ENCODE results near the gene CIPC. TPM values are rescaled to one million over a fixed set of nuclear protein-coding genes. Genes with fewer than 3 reads are reported as not detected.

Gene CIPC
- total RNA-seq, 1 experiment from 2014 or later, result 7.8 TPM

GRCh38 chr14:77119851-77120250, 21.8 kb downstream of the CIPC start:
- no peak for DNase-seq (ENCODE audit: low read depth)
- in situ Hi-C loops (cut with HindIII; ENCODE audit: low pct_unique_long_range_greater_than_20kb, low sequenced_read_pairs), result no loop called here

- DNase-seq (ENCODE audit: low read depth), result no peak
- in situ Hi-C loops (cut with HindIII; ENCODE audit: low pct_unique_long_range_greater_than_20kb, low sequenced_read_pairs), result no loop called here
Measured at GRCh38 chr14:77120771-77121743, 23.0 kb downstream of the CIPC start.

DNA sequence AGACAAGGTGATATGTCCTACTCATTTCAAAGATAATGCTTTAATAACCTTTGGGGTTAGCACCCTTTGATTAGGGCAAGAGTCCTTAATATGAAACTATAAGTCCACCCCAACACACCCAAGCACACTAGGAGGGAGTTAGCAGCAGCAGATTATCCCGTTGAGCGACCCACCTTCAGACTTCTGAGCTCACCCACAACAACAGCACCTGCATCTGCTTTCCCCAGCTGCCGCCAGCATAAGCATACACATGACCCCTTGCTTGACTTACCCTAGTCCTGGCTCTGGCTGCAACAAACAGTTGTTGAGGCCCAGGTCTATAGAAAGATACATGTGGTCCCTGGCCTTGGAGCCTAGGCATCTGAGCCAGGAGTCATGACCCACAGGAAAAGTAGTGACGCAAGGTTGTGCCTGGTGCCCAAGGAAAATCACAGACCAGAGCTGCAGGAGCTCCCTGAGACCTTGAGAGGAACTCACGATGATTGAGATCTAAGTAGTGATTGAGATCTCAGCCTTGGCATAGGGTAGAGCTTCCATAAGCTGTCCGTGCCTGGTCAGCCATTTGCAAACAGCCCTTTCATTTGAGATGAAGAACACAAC, 24.6 kb downstream of the CIPC start:
- DNase-seq (ENCODE audit: low read depth), result no peak
- in situ Hi-C loops (cut with HindIII; ENCODE audit: low pct_unique_long_range_greater_than_20kb, low sequenced_read_pairs), result no loop called here

GRCh38 chr14:77123381-77124325, 25.6 kb downstream of the CIPC start:
- in situ Hi-C loops (cut with HindIII; ENCODE audit: low pct_unique_long_range_greater_than_20kb, low sequenced_read_pairs), result no loop called here
- no peak for DNase-seq (ENCODE audit: low read depth)

- no peak for DNase-seq (ENCODE audit: low read depth)
- in situ Hi-C loops (cut with HindIII; ENCODE audit: low pct_unique_long_range_greater_than_20kb, low sequenced_read_pairs), result no loop called here
Measured at GRCh38 chr14:77124345-77125280, 26.6 kb downstream of the CIPC start.

GRCh38 chr14:77125281-77125801, 27.3 kb downstream of the CIPC start:
- DNase-seq (ENCODE audit: low read depth), result no peak
- in situ Hi-C loops (cut with HindIII; ENCODE audit: low pct_unique_long_range_greater_than_20kb, low sequenced_read_pairs), result no loop called here

- in situ Hi-C loops (cut with HindIII; ENCODE audit: low pct_unique_long_range_greater_than_20kb, low sequenced_read_pairs), result no loop called here
- no peak for DNase-seq (ENCODE audit: low read depth)
Measured at GRCh38 chr14:77125823-77126325, 27.8 kb downstream of the CIPC start.

- no peak for DNase-seq (ENCODE audit: low read depth)
- in situ Hi-C loops (cut with HindIII; ENCODE audit: low pct_unique_long_range_greater_than_20kb, low sequenced_read_pairs), result no loop called here
Measured at GRCh38 chr14:77126461-77126990, 28.5 kb downstream of the CIPC start.

DNA sequence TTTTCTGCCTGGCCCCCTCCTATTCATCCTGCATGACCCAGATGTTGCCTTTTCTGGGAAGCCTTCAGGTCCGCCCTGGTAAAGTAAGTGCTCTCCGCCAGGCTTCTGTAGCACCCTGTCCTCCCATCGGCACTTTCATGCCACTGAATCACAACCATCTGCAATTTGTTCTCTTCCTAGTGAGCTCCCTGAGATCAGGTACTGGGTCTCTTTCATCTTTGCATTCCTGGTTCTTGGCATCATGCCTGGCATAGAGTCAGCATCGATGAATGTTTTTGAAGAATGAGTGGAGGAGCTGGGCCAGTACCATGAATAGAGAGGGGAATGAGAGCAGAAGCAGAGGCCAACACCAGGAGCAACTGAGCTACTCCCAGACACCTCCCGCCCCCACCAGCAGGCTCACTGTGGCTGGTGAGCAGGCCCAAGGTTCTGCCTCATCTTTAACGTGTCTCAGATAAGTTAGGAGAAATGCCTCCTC, 30.4 kb downstream of the CIPC start:
- in situ Hi-C loops (cut with HindIII; ENCODE audit: low pct_unique_long_range_greater_than_20kb, low sequenced_read_pairs), result no loop called here
- no peak for DNase-seq (ENCODE audit: low read depth)

DNA sequence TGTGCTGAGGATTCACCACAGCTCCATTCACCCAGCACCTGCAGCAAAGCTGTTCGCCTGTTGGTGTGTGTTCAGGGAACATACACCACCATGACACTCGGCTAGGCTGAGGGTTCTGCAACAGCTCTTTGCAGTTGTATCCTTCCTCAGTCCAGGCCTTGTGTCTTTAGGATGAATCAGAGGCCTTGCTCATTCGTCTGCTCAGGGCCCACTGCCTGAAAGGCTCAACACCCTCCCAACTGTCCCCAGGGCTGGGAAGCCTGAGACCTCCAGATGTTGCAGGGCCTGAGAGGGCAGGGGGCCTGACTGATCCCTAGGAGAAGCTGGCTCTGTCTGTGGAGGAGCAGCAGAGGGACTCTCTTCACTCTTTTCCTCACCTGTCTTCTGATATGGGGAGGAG, 32.3 kb downstream of the CIPC start:
- no peak for DNase-seq (ENCODE audit: low read depth)
- in situ Hi-C loops (cut with HindIII; ENCODE audit: low pct_unique_long_range_greater_than_20kb, low sequenced_read_pairs), result no loop called here

GRCh38 chr14:77131206-77131605, 33.1 kb downstream of the CIPC start:
- DNase-seq (ENCODE audit: low read depth), result no peak
- in situ Hi-C loops (cut with HindIII; ENCODE audit: low pct_unique_long_range_greater_than_20kb, low sequenced_read_pairs), result no loop called here

DNA sequence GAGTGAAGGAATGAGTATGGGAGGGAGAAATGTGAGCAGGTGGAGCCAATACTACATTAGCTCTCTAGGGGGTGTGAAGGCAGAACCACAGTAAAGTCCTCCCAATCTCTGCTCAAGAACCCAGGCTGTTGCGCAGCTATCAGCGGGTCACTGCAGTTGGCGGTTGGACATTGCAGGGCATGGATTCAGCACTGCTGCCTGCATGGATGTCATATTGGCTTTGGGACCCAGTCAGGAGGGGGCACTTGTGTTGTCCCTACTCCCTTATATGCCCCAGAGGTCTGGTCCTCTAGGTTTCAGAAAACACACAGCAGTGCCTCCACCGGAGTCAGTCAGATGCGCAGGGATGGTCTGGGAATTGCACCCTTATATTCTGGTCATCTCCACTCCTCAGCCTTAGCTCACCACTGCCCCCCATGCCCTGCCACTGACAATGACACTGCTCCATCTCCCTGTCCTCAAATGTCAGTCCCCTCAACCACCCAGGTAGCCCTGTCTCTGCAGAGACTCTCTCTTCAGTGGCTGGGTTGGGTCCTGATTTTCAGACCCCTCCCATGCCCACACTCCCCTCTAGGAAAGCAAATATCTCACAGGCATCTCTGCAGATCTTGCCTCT, 33.9 kb downstream of the CIPC start:
- in situ Hi-C loops (cut with HindIII; ENCODE audit: low pct_unique_long_range_greater_than_20kb, low sequenced_read_pairs), result no loop called here
- no peak for DNase-seq (ENCODE audit: low read depth)

- in situ Hi-C loops (cut with HindIII; ENCODE audit: low pct_unique_long_range_greater_than_20kb, low sequenced_read_pairs), result no loop called here
- peak; percentile 65 for DNase-seq (ENCODE audit: low read depth)
Measured at GRCh38 chr14:77133720-77134338, 35.8 kb downstream of the CIPC start.

GRCh38 chr14:77139022-77139421, 41.0 kb downstream of the CIPC start:
- in situ Hi-C loops (cut with HindIII; ENCODE audit: low pct_unique_long_range_greater_than_20kb, low sequenced_read_pairs), result no loop called here
- no peak for DNase-seq (ENCODE audit: low read depth)

- no peak for DNase-seq (ENCODE audit: low read depth)
- in situ Hi-C loops (cut with HindIII; ENCODE audit: low pct_unique_long_range_greater_than_20kb, low sequenced_read_pairs), result no loop called here
Measured at GRCh38 chr14:77139540-77140358, 41.7 kb downstream of the CIPC start.
